Activated CD8-positive, alpha-beta T cell treated with anti-CD3 and anti-CD28 coated beads for 36 hours (primary cell): ENCODE measurements around the gene P3H2. TPM values are rescaled to one million over a fixed set of nuclear protein-coding genes. Genes with fewer than 3 reads are reported as not detected.

Experiments used
- ATAC-seq: fragments of 200-7000 bp; cut with Tn5 transposase; one replicate; pipeline ENCODE4 v1.10.0; 2021; ENCODE audit warnings: mild to moderate bottlenecking, moderate library complexity
- CTCF ChIA-PET: fragments of 350-600 bp; sonication (Branson Sonifier 250); formaldehyde crosslinking; loops from one replicate; lab custom pipeline; 2021; ENCODE audit warnings: antibody characterized with exemption; lab: Charles Lee
- POLR2A ChIA-PET: fragments of 350-600 bp; sonication (Branson Sonifier 250); formaldehyde crosslinking; loops from one replicate; lab custom pipeline; 2021; ENCODE audit warnings: antibody characterized with exemption; lab: Charles Lee
- DNase-seq: peaks from one replicate; pipeline ENCODE4 v3.0.0-alpha.2; 2020
- H3K27ac Mint-ChIP-seq: one replicate; pipeline ENCODE4 v1.8.0; 2021; ENCODE audit warnings: mild to moderate bottlenecking, mixed read lengths
- H3K27me3 Mint-ChIP-seq: one replicate; pipeline ENCODE4 v1.8.0; 2021; ENCODE audit warnings: mixed read lengths
- H3K36me3 Mint-ChIP-seq: one replicate; pipeline ENCODE4 v1.8.0; 2021; ENCODE audit warnings: low read depth, mixed read lengths
- H3K4me1 Mint-ChIP-seq: one replicate; pipeline ENCODE4 v1.8.0; 2021; ENCODE audit warnings: low read depth, mixed read lengths
- H3K4me3 Mint-ChIP-seq: one replicate; pipeline ENCODE4 v1.8.0; 2021; ENCODE audit warnings: mild to moderate bottlenecking, moderate library complexity, mixed read lengths
- H3K9me3 Mint-ChIP-seq: one replicate; pipeline ENCODE4 v1.8.0; 2021; ENCODE audit warnings: mixed read lengths
- CTCF ChIP-seq: fragments of 200-600 bp; IDR thresholded peaks from one replicate; pipeline ENCODE4 v1.8.0; 2022; ENCODE audit warnings: antibody characterized with exemption, mild to moderate bottlenecking
- intact Hi-C: fragments of 100-400 bp; cut with micrococcal nuclease; formaldehyde crosslinking; loops from one replicate; pipeline ENCODE4 v1.10.0; 2022
- total RNA-seq, 2 experiments: library from RNA; stranded (reverse); gene quantifications; one replicate each; pipeline ENCODE4 v1.2.3, GENCODE V29; 2021

Gene P3H2
- total RNA-seq, 2 experiments from 2014 or later: not detected

DNA sequence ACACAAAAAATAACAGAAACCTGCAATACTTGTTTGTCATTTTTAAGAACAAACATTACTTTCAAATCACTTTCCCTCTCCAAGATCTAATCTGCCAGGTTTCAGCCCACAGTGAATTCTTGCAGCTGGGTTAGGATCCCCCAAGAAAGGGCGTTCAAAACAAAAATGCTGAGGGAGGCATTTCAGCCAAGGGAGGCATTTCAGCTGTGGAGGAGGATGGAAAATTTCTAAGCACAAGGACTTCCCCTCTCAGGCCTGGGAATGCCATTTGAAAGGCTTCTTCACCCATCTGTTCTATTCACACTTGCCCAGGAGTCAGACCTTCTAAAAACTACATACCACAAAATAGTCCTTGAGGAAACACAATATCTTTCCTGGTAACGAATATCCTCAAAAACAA is 69.1 kb downstream of the P3H2 start:
- no peak for TF ChIP-seq CTCF
- CTCF ChIA-PET: interaction anchor here (1.4 kb wide), 1 partner anchor 17 kb away, joined by 3 read pairs; no protein-coding TSS in a partner anchor

DNA sequence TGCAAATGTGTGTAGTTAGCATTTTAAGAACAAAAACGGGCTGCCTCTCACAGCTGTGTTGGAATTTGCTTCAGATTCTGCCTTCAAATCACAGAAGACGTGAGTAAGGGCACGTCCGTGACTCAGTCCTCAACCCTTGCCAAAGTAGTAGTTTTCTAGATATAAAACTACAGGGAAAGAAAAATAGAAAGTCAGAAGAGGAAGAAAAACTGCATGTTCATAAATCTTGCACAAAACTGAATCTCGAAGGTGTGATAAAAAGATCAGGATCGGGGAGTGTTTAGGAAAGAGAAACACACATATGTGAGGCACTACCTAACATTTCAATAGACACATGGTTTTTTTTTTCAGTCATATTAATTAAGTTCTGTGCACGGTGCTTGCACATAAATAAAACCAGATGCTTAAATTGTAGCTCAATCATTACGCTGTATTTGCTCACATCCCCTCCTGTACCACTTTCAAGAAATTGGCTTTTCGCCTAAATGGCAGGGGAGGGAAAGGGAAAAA is 71.7 kb downstream of the P3H2 start:
- no peak for TF ChIP-seq CTCF
- peaks cover 14% of the 10 kb centered on the region for H3K27me3 Mint-ChIP-seq
- H3K4me1 Mint-ChIP-seq: no peaks in the 10 kb centered on the region
- no peak for DNase-seq
- H3K36me3 Mint-ChIP-seq: no peaks in the 10 kb centered on the region
- ATAC-seq: no peak
- intact Hi-C loops: no loop called here
- no peaks in the 10 kb centered on the region for H3K9me3 Mint-ChIP-seq
- POLR2A ChIA-PET: no interaction called here
- H3K27ac Mint-ChIP-seq: no peak overlapping the region
- CTCF ChIA-PET: no interaction called here
- H3K4me3 Mint-ChIP-seq: no peak overlapping the region

More for the DNA sequence above, 69.1 kb downstream of the P3H2 start:
- no peaks in the 10 kb centered on the region for H3K9me3 Mint-ChIP-seq
- no peak overlapping the region for H3K27ac Mint-ChIP-seq
- no peaks in the 10 kb centered on the region for H3K36me3 Mint-ChIP-seq
- no peak overlapping the region for H3K4me3 Mint-ChIP-seq
- POLR2A ChIA-PET: no interaction called here
- intact Hi-C loops: no loop called here
- no peaks in the 10 kb centered on the region for H3K4me1 Mint-ChIP-seq
- peaks cover 14% of the 10 kb centered on the region for H3K27me3 Mint-ChIP-seq
- DNase-seq (no peak), ATAC-seq (no peak)

DNA sequence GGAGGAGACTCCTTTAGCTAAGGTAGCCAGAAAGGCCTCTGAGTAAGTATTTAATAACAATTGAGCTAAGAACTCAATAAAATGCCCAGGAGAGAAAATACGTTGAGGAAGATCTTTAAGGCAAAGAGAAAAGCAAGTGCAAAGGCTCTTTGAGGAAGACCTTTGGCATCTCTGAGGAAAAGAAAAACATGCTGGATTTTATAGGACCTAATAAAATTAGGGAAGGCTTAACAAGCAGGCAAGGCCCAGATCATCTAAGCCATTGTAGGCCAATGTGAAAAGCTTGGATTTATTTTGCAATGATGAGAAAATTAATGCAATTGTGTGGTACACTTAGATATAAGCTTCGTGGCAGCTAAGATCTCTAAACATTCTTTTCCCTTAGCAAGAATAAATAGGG is 75.7 kb downstream of the P3H2 start:
- ATAC-seq (no peak), DNase-seq (no peak)
- H3K27ac Mint-ChIP-seq: no peak overlapping the region
- peaks cover 19% of the 10 kb centered on the region for H3K27me3 Mint-ChIP-seq
- POLR2A ChIA-PET: no interaction called here
- H3K4me3 Mint-ChIP-seq: no peak overlapping the region
- TF ChIP-seq CTCF: no peak
- H3K4me1 Mint-ChIP-seq: no peaks in the 10 kb centered on the region
- no peaks in the 10 kb centered on the region for H3K36me3 Mint-ChIP-seq
- CTCF ChIA-PET: no interaction called here
- intact Hi-C loops: no loop called here
- no peaks in the 10 kb centered on the region for H3K9me3 Mint-ChIP-seq

DNA sequence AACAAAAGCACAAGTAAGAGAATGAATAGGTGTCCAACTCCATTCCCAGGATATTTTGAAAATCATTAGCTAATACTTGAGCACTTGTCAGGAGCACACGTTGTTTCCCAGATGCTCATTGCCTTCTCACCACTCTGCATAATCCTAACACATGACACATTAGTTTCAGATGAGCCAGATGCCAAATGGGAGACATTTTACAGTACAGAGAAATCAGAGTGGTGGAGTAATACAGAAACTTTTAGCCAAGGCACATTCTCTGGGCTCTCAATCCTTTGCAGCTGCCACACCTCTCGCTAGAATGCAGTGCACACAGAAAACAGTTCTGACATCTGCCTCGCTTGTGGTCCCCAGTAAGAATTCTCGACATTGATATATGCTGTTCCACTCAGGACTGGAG is 76.6 kb downstream of the P3H2 start:
- ChIA-PET CTCF (interaction anchor here (0.6 kb wide), 1 partner anchor 1490 kb away, joined by 3 read pairs; no protein-coding TSS in a partner anchor), POLR2A (no interaction called here)
- Mint-ChIP-seq H3K9me3 (no peaks in the 10 kb centered on the region), H3K36me3 (no peaks in the 10 kb centered on the region), H3K27me3 (peaks cover 18% of the 10 kb centered on the region), H3K4me3 (no peak overlapping the region), H3K4me1 (no peaks in the 10 kb centered on the region), H3K27ac (no peak overlapping the region)
- no peak for ATAC-seq
- no peak for TF ChIP-seq CTCF
- intact Hi-C loops: no loop called here
- no peak for DNase-seq

DNA sequence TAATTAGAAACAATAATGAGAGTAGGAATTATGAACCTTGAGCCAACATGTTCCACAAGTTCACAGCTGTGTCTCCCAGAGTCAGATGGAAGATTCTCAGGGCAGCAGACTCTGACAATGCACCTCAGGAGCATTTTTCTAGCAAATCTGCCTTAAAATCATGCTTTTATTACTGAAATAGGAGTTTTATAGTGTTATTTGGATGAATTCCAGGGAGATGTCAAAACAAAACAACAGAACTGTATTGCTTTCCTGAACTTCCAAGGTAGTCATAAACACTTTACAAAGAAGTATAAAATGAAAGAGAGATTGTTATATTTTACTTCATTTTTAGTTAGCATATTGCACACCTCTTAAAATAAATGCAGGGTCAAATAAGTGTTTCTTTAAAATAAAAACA is 77.0 kb downstream of the P3H2 start:
- Mint-ChIP-seq H3K36me3 (no peaks in the 10 kb centered on the region), H3K9me3 (no peaks in the 10 kb centered on the region), H3K4me3 (no peak overlapping the region), H3K27me3 (peaks cover 15% of the 10 kb centered on the region), H3K4me1 (no peaks in the 10 kb centered on the region), H3K27ac (no peak overlapping the region)
- no peak for ATAC-seq
- intact Hi-C loops: no loop called here
- CTCF ChIA-PET: interaction anchor here (0.6 kb wide), 1 partner anchor 1489 kb away, joined by 3 read pairs; no protein-coding TSS in a partner anchor
- POLR2A ChIA-PET: interaction anchor here (0.6 kb wide), 1 partner anchor 111 kb away, joined by 3 read pairs; no protein-coding TSS in a partner anchor
- no peak for DNase-seq
- TF ChIP-seq CTCF: no peak
